Cardiac muscle cell (in vitro differentiated cells and primary cell): ENCODE measurements around the gene SSBP3. TPM values are rescaled to one million over a fixed set of nuclear protein-coding genes. Genes with fewer than 3 reads are reported as not detected.
A peak's percentile ranks its signal among the peaks of the same experiment; 100 is the strongest.

Experiments
- DNase-seq, 2 donors: peaks; one replicate each; pipeline versions ENCODE4 v3.0.0 to v3.0.0-alpha.2; 2010 to 2017; ENCODE audit warnings: low read depth in 1 of 2, low spot score in 1 of 2
- H3K27ac ChIP-seq: fragments of 200-600 bp; sonication (generic); 2 replicates; pipeline ENCODE4 v1.5.1; 2016
- H3K27me3 ChIP-seq: fragments of 200-600 bp; sonication (generic); 2 replicates; pipeline ENCODE4 v1.6.0; 2016; ENCODE audit warnings: control low read depth
- H3K36me3 ChIP-seq: fragments of 200-600 bp; sonication (generic); 2 replicates; pipeline ENCODE4 v1.5.1; 2016; ENCODE audit warnings: control low read depth
- H3K4me1 ChIP-seq: fragments of 200-600 bp; sonication (generic); 2 replicates; pipeline ENCODE4 v1.8.1; 2017; ENCODE audit warnings: low read depth, mild to moderate bottlenecking, mixed run types
- H3K4me3 ChIP-seq: fragments of 200-600 bp; sonication (generic); 2 replicates; pipeline ENCODE4 v1.5.1; 2016; ENCODE audit warnings: mild to moderate bottlenecking
- H3K9me3 ChIP-seq: fragments of 200-600 bp; sonication (generic); 2 replicates; pipeline ENCODE4 v1.5.1; 2017; ENCODE audit warnings: low read depth, mild to moderate bottlenecking, control low read depth
- CTCF ChIP-seq: IDR thresholded peaks from 2 replicates; pipeline ENCODE4 v1.5.1; 2012; ENCODE audit warnings: low read depth, mild to moderate bottlenecking, low read length
- polyA plus RNA-seq: library from polyadenylated mRNA; unstranded; fragments of >200 nt; fragmentation: Nextera tagmentation; extraction: Ambion mirVana; gene quantifications from 2 replicates; pipeline ENCODE4 v1.2.1, GENCODE V29; 2016
- total RNA-seq: library from RNA; depleted of rRNA; stranded (reverse); fragments of >200 nt; gene quantifications from 2 replicates; pipeline ENCODE4 v1.2.3, GENCODE V29; 2016

SSBP3 gene
- total and polyA plus RNA-seq, 2 experiments from 2014 or later, result 40.2 to 81.0 TPM

DNA sequence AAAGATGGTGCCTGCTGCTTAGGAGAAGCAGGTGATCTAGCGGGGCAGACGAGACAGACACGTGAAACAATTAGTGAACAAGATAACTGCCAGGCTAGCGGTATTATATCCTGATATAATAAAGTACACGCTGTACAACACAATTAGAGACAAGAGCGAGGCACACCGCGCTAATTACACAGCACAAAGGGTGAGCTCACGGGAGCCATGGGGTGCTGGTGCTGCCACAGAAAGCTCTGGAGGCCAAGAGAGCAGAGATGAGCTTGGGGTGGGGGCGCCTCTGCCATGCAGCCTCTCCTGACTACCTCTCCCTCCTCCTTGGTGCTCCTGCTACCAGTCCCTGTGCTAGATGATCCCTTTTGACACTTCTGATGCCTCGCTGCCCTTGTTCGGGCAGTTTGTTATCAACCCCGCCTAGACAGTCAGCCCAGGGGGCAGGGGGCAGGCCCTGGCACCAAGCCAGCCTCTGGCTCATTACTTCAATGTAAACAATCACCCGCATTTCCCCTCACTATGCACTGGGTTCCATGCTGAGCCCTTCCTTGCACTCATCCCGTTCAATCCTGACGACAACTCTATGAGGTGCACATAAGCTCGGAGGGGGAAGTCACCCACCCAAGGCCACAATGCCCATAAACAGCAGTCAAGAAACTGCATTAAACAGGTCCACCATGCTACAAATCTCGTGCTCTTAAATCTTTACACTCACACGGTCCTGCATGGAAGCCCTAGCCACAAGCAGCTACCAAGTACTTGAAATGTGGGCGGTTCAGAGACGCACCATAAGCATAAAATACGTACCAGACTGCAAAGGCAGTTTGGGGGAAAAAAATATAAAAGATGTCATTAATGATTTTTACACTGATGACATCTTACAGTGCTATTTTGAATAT, 103.0 kb downstream of the SSBP3 start:
- H3K9me3 ChIP-seq, result no peaks in the 10 kb centered on the region
- no peak overlapping the region for H3K27ac ChIP-seq
- TF ChIP-seq CTCF, result no peak
- H3K4me3 ChIP-seq, result no peak overlapping the region
- peaks cover 60% of the 10 kb centered on the region for H3K4me1 ChIP-seq
- no peaks in the 10 kb centered on the region for H3K36me3 ChIP-seq
- H3K27me3 ChIP-seq, result no peaks in the 10 kb centered on the region
- no peak for DNase-seq

GRCh38 chr1:54302549-54302948, 103.6 kb downstream of the SSBP3 start:
- Histone ChIP-seq H3K4me3 (no peak overlapping the region), H3K27me3 (no peaks in the 10 kb centered on the region), H3K27ac (no peak overlapping the region), H3K4me1 (peaks cover 64% of the 10 kb centered on the region), H3K9me3 (no peaks in the 10 kb centered on the region), H3K36me3 (no peaks in the 10 kb centered on the region)
- no peak for DNase-seq
- no peak for TF ChIP-seq CTCF

DNA sequence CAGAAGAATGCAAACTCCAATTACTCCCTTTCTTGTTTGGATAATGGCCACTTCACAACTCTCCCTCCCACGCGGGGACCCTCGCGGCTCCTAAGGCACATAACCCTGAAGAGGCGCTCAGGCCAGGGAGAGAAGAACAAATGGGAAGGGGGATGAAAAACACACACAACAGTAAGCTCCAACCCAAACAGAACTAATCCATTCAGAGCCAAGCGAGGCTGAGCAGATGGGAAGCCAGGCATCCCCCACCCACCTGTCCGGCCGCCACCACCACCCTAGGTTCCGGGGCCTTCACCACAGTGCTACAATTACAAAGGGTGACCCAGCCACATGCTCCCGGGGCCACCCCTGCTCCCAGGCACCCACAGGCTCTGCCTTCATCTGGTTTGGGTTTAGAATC, 104.7 kb downstream of the SSBP3 start:
- no peak overlapping the region for H3K4me3 ChIP-seq
- H3K4me1 ChIP-seq, result peaks cover 56% of the 10 kb centered on the region
- H3K36me3 ChIP-seq, result no peaks in the 10 kb centered on the region
- DNase-seq, result no peak
- no peaks in the 10 kb centered on the region for H3K27me3 ChIP-seq
- H3K9me3 ChIP-seq, result no peaks in the 10 kb centered on the region
- TF ChIP-seq CTCF, result no peak
- H3K27ac ChIP-seq, result peak overlapping the region; percentile 14

DNA sequence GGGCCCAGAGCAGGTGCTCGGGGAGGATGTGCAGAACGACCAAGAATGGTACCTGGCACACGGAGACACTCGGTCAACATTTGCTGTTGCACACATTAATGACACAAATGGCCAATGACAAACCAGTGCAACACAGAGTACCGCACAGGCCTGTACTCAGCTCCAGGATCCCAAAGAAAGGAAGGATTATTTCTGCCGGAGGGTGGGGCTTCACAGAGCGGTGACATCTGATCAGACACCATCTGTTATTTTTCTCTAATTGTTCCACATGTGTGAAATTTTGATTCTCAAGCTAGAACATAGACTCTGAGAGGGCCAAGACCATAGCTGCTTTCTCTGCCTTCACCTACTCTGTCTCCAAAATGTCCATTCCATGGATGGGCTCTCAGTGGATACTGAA, 105.8 kb downstream of the SSBP3 start:
- Histone ChIP-seq H3K4me3 (no peak overlapping the region), H3K4me1 (peaks cover 45% of the 10 kb centered on the region), H3K36me3 (no peaks in the 10 kb centered on the region), H3K27me3 (no peaks in the 10 kb centered on the region), H3K9me3 (no peaks in the 10 kb centered on the region), H3K27ac (peak overlapping the region; percentile 73)
- DNase-seq, result no peak
- TF ChIP-seq CTCF, result no peak

DNA sequence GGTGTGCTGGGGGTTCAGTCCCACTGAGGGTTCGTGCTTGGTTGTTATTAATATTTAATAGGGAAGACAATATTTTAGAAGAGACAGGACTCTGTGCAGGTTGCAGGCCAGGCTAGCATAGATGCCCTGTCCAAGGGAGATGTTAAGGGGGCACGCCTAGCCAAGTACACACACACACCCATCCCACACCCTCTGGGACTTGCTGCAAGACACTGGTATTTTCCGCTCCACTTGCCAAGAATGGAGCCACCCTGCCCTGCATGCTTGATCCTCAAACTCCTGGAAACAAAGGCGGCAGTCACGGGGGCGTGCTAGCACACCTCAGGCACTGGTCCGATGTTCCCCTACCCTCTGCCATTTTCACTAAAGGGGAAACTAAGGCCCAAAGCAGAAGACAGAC, 107.2 kb downstream of the SSBP3 start:
- Histone ChIP-seq H3K36me3 (no peaks in the 10 kb centered on the region), H3K27ac (peak overlapping the region; percentile 74), H3K27me3 (no peaks in the 10 kb centered on the region)

More for the DNA sequence above, 107.2 kb downstream of the SSBP3 start:
- Histone ChIP-seq H3K4me1 (peaks cover 36% of the 10 kb centered on the region), H3K4me3 (no peak overlapping the region), H3K9me3 (no peaks in the 10 kb centered on the region)
- no peak for DNase-seq
- TF ChIP-seq CTCF, result no peak
